H1 (cell line): ENCODE measurements around the gene SNTN. TPM values are rescaled to one million over a fixed set of nuclear protein-coding genes. Genes with fewer than 3 reads are reported as not detected.

Source experiments
- CTCF ChIA-PET: fragments of 300-600 bp; sonication (Branson Sonifier 250); formaldehyde crosslinking; loops from one replicate; lab custom pipeline; 2021; ENCODE audit not compliant: partially characterized antibody; lab: Charles Lee
- POLR2A ChIA-PET: fragments of 300-600 bp; sonication (Branson Sonifier 250); formaldehyde crosslinking; loops from one replicate; lab custom pipeline; 2021; ENCODE audit warnings: inconsistent platforms; ENCODE audit not compliant: partially characterized antibody; lab: Charles Lee
- DNase-seq, 2 experiments: peaks; one replicate each; pipeline versions ENCODE4 v3.0.0 to v3.0.0-alpha.2; 2010 to 2022; ENCODE audit warnings: low spot score in 2 of 2, low read depth in 1 of 2, mixed read lengths in 1 of 2
- FAIRE-seq: peaks from 2 replicates; lab custom pipeline; 2011; peaks lifted over from hg19 to GRCh38; lab: Jason Lieb, UNC
- H2AFZ ChIP-seq: 2 replicates; pipeline ENCODE4 v1.8.1; 2012; ENCODE audit warnings: low read length, inconsistent platforms
- H2AK5ac ChIP-seq: 2 replicates; pipeline ENCODE4 v1.6.1; 2013; ENCODE audit warnings: low read depth, low read length
- H2BK120ac ChIP-seq: replicated peaks from 2 replicates; pipeline ENCODE3; 2013; ENCODE audit warnings: low read depth, low read length, inconsistent platforms
- H2BK12ac ChIP-seq: 2 replicates; pipeline ENCODE4 v1.6.1; 2013; ENCODE audit warnings: low read depth, low read length
- H2BK15ac ChIP-seq: 2 replicates; pipeline ENCODE4 v1.6.1; 2013; ENCODE audit warnings: low read length
- H2BK20ac ChIP-seq: 2 replicates; pipeline ENCODE4 v1.6.1; 2013; ENCODE audit warnings: low read length
- H2BK5ac ChIP-seq: 2 replicates; pipeline ENCODE4 v1.6.1; 2013; ENCODE audit warnings: low read depth, low read length
- H3K14ac ChIP-seq: 2 replicates; pipeline ENCODE4 v1.6.1; 2013; ENCODE audit warnings: inconsistent platforms; ENCODE audit not compliant: insufficient read length
- H3K18ac ChIP-seq: 2 replicates; pipeline ENCODE4 v1.6.1; 2013; ENCODE audit warnings: low read length; ENCODE audit errors: extremely low read depth
- H3K23ac ChIP-seq: 2 replicates; pipeline ENCODE4 v1.6.1; 2013; ENCODE audit warnings: inconsistent platforms; ENCODE audit not compliant: insufficient read length
- H3K23me2 ChIP-seq: 2 replicates; pipeline ENCODE4 v1.6.1; 2013; ENCODE audit warnings: low read depth, low read length
- H3K27ac ChIP-seq: 2 replicates; pipeline ENCODE4 v1.6.1; 2011; ENCODE audit warnings: low read depth, low read length, inconsistent platforms
- H3K27me3 ChIP-seq, 4 experiments: replicated peaks in 1 of 4; 1 replicate in 1 of 4; 2 replicates in 3 of 4; pipeline versions ENCODE4 v1.6.1 to v1.8.1; 2011 to 2013; ENCODE audit warnings: low read length in 3 of 4, mild to moderate bottlenecking in 3 of 4, inconsistent platforms in 2 of 4, mixed read lengths in 2 of 4, moderate library complexity in 1 of 4; ENCODE audit not compliant: control insufficient read depth in 3 of 4, insufficient read depth in 3 of 4; ENCODE audit errors: extremely low read depth in 1 of 4
- H3K36me3 ChIP-seq, 4 experiments: 2 replicates each; pipeline versions ENCODE4 v1.6.1 to v1.8.1; 2011 to 2013; ENCODE audit warnings: mild to moderate bottlenecking in 4 of 4, low read length in 3 of 4, moderate library complexity in 2 of 4, control low read depth in 1 of 4, inconsistent platforms in 1 of 4; ENCODE audit not compliant: insufficient read depth in 4 of 4, control insufficient read depth in 2 of 4
- H3K4ac ChIP-seq: replicated peaks from 2 replicates; pipeline ENCODE3; 2013; ENCODE audit warnings: low read length, low read depth, mixed read lengths, inconsistent platforms; ENCODE audit not compliant: insufficient read length
- H3K4me1 ChIP-seq, 4 experiments: replicated peaks in 1 of 4; 1 replicate in 1 of 4; 2 replicates in 3 of 4; pipeline versions ENCODE4 v1.6.1 to v1.8.1; 2011 to 2013; ENCODE audit warnings: low read length in 3 of 4, inconsistent platforms in 2 of 4, mixed read lengths in 1 of 4; ENCODE audit not compliant: insufficient read depth in 4 of 4, control insufficient read depth in 3 of 4
- H3K4me2 ChIP-seq, 2 experiments: 2 replicates each; pipeline versions ENCODE4 v1.6.1 to v1.8.1; 2011 to 2013; ENCODE audit warnings: low read depth in 2 of 2, low read length in 2 of 2, control low read depth in 1 of 2, inconsistent platforms in 1 of 2, mild to moderate bottlenecking in 1 of 2; ENCODE audit not compliant: insufficient read depth in 1 of 2
- H3K4me3 ChIP-seq, 4 experiments: fragments of 200-600, 300-600 bp in 1 of 4; sonication (generic), shearing (Covaris generic), sonication (Bioruptor Twin) in 1 of 4; 2 replicates each; pipeline versions ENCODE4 v1.5.1 to v1.8.1; 2011 to 2016; ENCODE audit warnings: low read length in 4 of 4, low read depth in 3 of 4, control low read depth in 2 of 4, inconsistent platforms in 2 of 4, mild to moderate bottlenecking in 2 of 4, mixed read lengths in 1 of 4, moderate library complexity in 1 of 4; ENCODE audit not compliant: insufficient read depth in 2 of 4; ENCODE audit errors: extremely low read depth in 1 of 4
- H3K56ac ChIP-seq: replicated peaks from 2 replicates; pipeline ENCODE3; 2013; ENCODE audit warnings: low read depth, mild to moderate bottlenecking, mixed read lengths, low read length, inconsistent platforms; ENCODE audit not compliant: insufficient read length
- H3K79me1 ChIP-seq: 2 replicates; pipeline ENCODE4 v1.6.1; 2013; ENCODE audit warnings: low read depth, low read length, control low read depth
- H3K79me2 ChIP-seq, 2 experiments: 2 replicates each; pipeline versions ENCODE4 v1.6.1 to v1.8.1; 2012 to 2013; ENCODE audit warnings: low read length in 2 of 2, mild to moderate bottlenecking in 2 of 2, inconsistent platforms in 1 of 2; ENCODE audit not compliant: insufficient read depth in 2 of 2, control insufficient read depth in 1 of 2
- H3K9ac ChIP-seq, 4 experiments: replicated peaks in 1 of 4; 1 replicate in 1 of 4; 2 replicates in 3 of 4; pipeline versions ENCODE4 v1.6.1 to v1.8.1; 2011 to 2013; ENCODE audit warnings: low read depth in 3 of 4, low read length in 3 of 4, control low read depth in 2 of 4, mild to moderate bottlenecking in 2 of 4, moderate library complexity in 2 of 4, inconsistent platforms in 1 of 4; ENCODE audit errors: extremely low read depth in 1 of 4
- H3K9me3 ChIP-seq, 2 experiments: 2 replicates each; pipeline versions ENCODE4 v1.6.1 to v1.8.1; 2012 to 2013; ENCODE audit warnings: mild to moderate bottlenecking in 2 of 2, moderate library complexity in 2 of 2, control low read depth in 1 of 2, inconsistent platforms in 1 of 2, low read depth in 1 of 2, low read length in 1 of 2, mixed read lengths in 1 of 2; ENCODE audit not compliant: insufficient read depth in 2 of 2
- H4K20me1 ChIP-seq, 2 experiments: replicated peaks in 1 of 2; 2 replicates each; pipeline versions ENCODE3 to v1.8.1; 2011 to 2013; ENCODE audit warnings: inconsistent platforms in 2 of 2, low read length in 2 of 2, mild to moderate bottlenecking in 1 of 2; ENCODE audit not compliant: insufficient read depth in 2 of 2, control insufficient read depth in 1 of 2
- H4K5ac ChIP-seq: 2 replicates; pipeline ENCODE4 v1.6.1; 2013; ENCODE audit warnings: low read length, low read depth, mixed read lengths, inconsistent platforms; ENCODE audit not compliant: insufficient read length
- H4K8ac ChIP-seq: 2 replicates; pipeline ENCODE4 v1.8.0; 2013; ENCODE audit warnings: mild to moderate bottlenecking, moderate library complexity, low read length, inconsistent platforms; ENCODE audit not compliant: insufficient read depth; ENCODE audit errors: extremely low read depth
- H4K91ac ChIP-seq: replicated peaks from 2 replicates; pipeline ENCODE3; 2013; ENCODE audit warnings: low read length, mixed read lengths, inconsistent platforms; ENCODE audit not compliant: insufficient read length
- CHD1 ChIP-seq: IDR thresholded peaks from 2 replicates; pipeline ENCODE4 v1.6.1; 2012; ENCODE audit warnings: low read depth, low read length, improper control_type of control experiment
- CTBP2 ChIP-seq: IDR thresholded peaks from 2 replicates; pipeline ENCODE4 v1.7.0; 2011; ENCODE audit warnings: borderline replicate concordance, mild to moderate bottlenecking, moderate library complexity, mixed read lengths, low read length; ENCODE audit not compliant: insufficient read depth, insufficient read length
- EGR1 ChIP-seq: IDR thresholded peaks from 2 replicates; pipeline ENCODE4 v1.6.1; 2011; ENCODE audit warnings: low read depth, low read length, borderline replicate concordance
- EP300 ChIP-seq, 2 experiments: IDR thresholded peaks; 1 replicate in 1 of 2; 2 replicates in 1 of 2; pipeline ENCODE4 v1.6.1; 2011 to 2012; ENCODE audit warnings: low read depth in 2 of 2, low read length in 2 of 2, mild to moderate bottlenecking in 2 of 2, borderline replicate concordance in 1 of 2, inconsistent platforms in 1 of 2, moderate library complexity in 1 of 2
- GTF2F1 ChIP-seq: IDR thresholded peaks from 2 replicates; pipeline ENCODE4 v1.6.1; 2012; ENCODE audit warnings: low read depth, low read length, improper control_type of control experiment, borderline replicate concordance
- HDAC2 ChIP-seq, 2 experiments: fragments of 300-600 bp in 1 of 2; sonication (generic) in 1 of 2; IDR thresholded peaks; 2 replicates each; pipeline ENCODE4 v1.6.1; 2011 to 2012; ENCODE audit warnings: low read depth in 2 of 2, low read length in 2 of 2, mild to moderate bottlenecking in 2 of 2, moderate library complexity in 2 of 2, borderline replicate concordance in 1 of 2, inconsistent platforms in 1 of 2
- JUND ChIP-seq: IDR thresholded peaks from 2 replicates; pipeline ENCODE4 v1.6.1; 2011; ENCODE audit warnings: mild to moderate bottlenecking, improper control_type of control experiment, low read length
- KDM5A ChIP-seq: fragments of 200-600 bp; IDR thresholded peaks from 2 replicates; pipeline ENCODE4 v1.7.1; 2012; ENCODE audit warnings: mild to moderate bottlenecking, low read length, inconsistent platforms, mixed read lengths
- POLR2AphosphoS5 ChIP-seq: IDR thresholded peaks from 2 replicates; pipeline ENCODE4 v1.6.1; 2011; ENCODE audit warnings: low read depth, low read length
- RFX5 ChIP-seq: IDR thresholded peaks from 2 replicates; pipeline ENCODE4 v1.6.1; 2011; ENCODE audit warnings: low read depth, low read length, improper control_type of control experiment, borderline replicate concordance
- SP2 ChIP-seq: IDR thresholded peaks from 2 replicates; pipeline ENCODE4 v1.6.1; 2012; ENCODE audit warnings: mild to moderate bottlenecking, low read length, inconsistent platforms
- SP4 ChIP-seq: IDR thresholded peaks from 2 replicates; pipeline ENCODE4 v1.6.1; 2012; ENCODE audit warnings: low read length, inconsistent platforms
- SRF ChIP-seq: IDR thresholded peaks from 2 replicates; pipeline ENCODE4 v1.6.1; 2011; ENCODE audit warnings: mild to moderate bottlenecking, low read depth, low read length, moderate library complexity
- SUZ12 ChIP-seq: fragments of 200-600 bp; sonication (generic); IDR thresholded peaks from 2 replicates; pipeline ENCODE4 v1.6.1; 2012; ENCODE audit warnings: mild to moderate bottlenecking, inconsistent platforms, low read length, moderate library complexity, mixed read lengths
- TAF1 ChIP-seq: IDR thresholded peaks from 2 replicates; pipeline ENCODE4 v1.6.1; 2011; ENCODE audit warnings: mild to moderate bottlenecking, low read depth, low read length
- WGBS, 2 experiments: shearing (Covaris generic) in 1 of 2; methylation state at CpG; one replicate each; pipeline versions ENCODE4 v1.1.6 to v1.1.7; 2013 to 2015; ENCODE audit warnings: low lambda C conversion rate in 2 of 2, mixed read lengths in 2 of 2, inconsistent platforms in 1 of 2, low coverage in 1 of 2, missing lambda C conversion rate in 1 of 2; ENCODE audit not compliant: insufficient replicate concordance in 2 of 2, insufficient coverage in 1 of 2, insufficient read length in 1 of 2; ENCODE audit errors: extremely low coverage in 1 of 2, missing lambda C conversion rate in 1 of 2; 5-methylcytosine and 5-hydroxymethylcytosine counted together
- polyA plus RNA-seq, 7 experiments: library from polyadenylated mRNA; depleted of rRNA in 3 of 7; stranded (reverse) in 5 of 7; unstranded in 2 of 7; fragments of >200 nt in 5 of 7; fragments of 200-250 nt in 2 of 7; gene quantifications; 1 replicate in 5 of 7; 2 replicates in 1 of 7; 4 replicates in 1 of 7; pipeline versions ENCODE4 v1.2.1 to v1.2.3, GENCODE V29; 2011 to 2013; ENCODE audit warnings: missing spikeins in 2 of 7, mixed read lengths in 2 of 7
- total RNA-seq: library from RNA; stranded (reverse); fragmentation: NEBNext Ultra II Directional; extraction: Animal tissue kit (Norgen Biotek cat#: 25700); gene quantifications from 2 replicates; pipeline ENCODE4 v1.2.1, GENCODE V29; 2021

Gene SNTN
- total and polyA plus RNA-seq, 2 of the 8 experiments (the other 6 are each of a cell fraction or from before 2014, with no cell fraction given) = not detected

- Histone ChIP-seq H3K36me3 (no peaks in the 10 kb centered on the region), H3K4ac (no peak overlapping the region), H3K27me3 (no peaks in the 10 kb centered on the region), H2BK120ac (no peak overlapping the region), H2BK12ac (no peak overlapping the region), H3K27ac (no peak overlapping the region), H4K8ac (no peak overlapping the region), H4K5ac (no peak overlapping the region), H3K9me3 (no peaks in the 10 kb centered on the region), H3K18ac (no peak overlapping the region), H2BK15ac (no peak overlapping the region), H3K4me1 (no peaks in the 10 kb centered on the region), H3K79me1 (no peaks in the 10 kb centered on the region), H4K91ac (no peak overlapping the region), H2AFZ (no peak overlapping the region), H3K79me2 (no peaks in the 10 kb centered on the region), H3K23me2 (no peaks in the 10 kb centered on the region), H3K14ac (no peak overlapping the region), H4K20me1 (no peaks in the 10 kb centered on the region), H3K4me3 (no peak overlapping the region), H2BK5ac (no peak overlapping the region), H3K56ac (no peak overlapping the region), H2BK20ac (no peak overlapping the region), H3K9ac (no peak overlapping the region), H3K4me2 (no peak overlapping the region), H2AK5ac (no peak overlapping the region), H3K23ac (no peak overlapping the region)
- POLR2A ChIA-PET = no interaction called here
- TF ChIP-seq CHD1 (no peak), JUND (no peak), KDM5A (no peak), HDAC2 (IDR thresholded peaks at IDR 0.05; ENCODE audit: borderline replicate concordance in 1 of 2, low read depth in 2 of 2, low read length in 2 of 2) (no peak), EGR1 (no peak), SUZ12 (no peak), SRF (no peak), TAF1 (no peak), GTF2F1 (no peak), EP300 (IDR thresholded peaks at IDR 0.05; ENCODE audit: borderline replicate concordance in 1 of 2, low read depth in 2 of 2, low read length in 2 of 2) (no peak), RFX5 (no peak), POLR2AphosphoS5 (no peak), SP2 (no peak), SP4 (no peak), CTBP2 (no peak)
- FAIRE-seq (no peak), DNase-seq (no peak)
- WGBS, 2 experiments = 95% methylated on average over 1 of the region's 1 CpG; no CpG with 5 or more reads in 1 of the 2 experiments
- CTCF ChIA-PET = interaction anchor here (0.6 kb wide), 1 partner anchor 106 kb away, joined by 3 read pairs; no protein-coding TSS in a partner anchor
Observed at GRCh38 chr3:63679186-63679585, 26.7 kb downstream of the SNTN start.
